ENCODE data around the gene DOCK3.

Gene DOCK3

GRCh38 chr3:51393134-51393495 lies 718.4 kb downstream of the DOCK3 start:
- no peak for DNase-seq

- no peak for DNase-seq
Observed at GRCh38 chr3:51393564-51393963, 718.8 kb downstream of the DOCK3 start.

GRCh38 chr3:51394541-51394940 lies 719.8 kb downstream of the DOCK3 start:
- DNase-seq: no peak

GRCh38 chr3:51395493-51396213 lies 720.9 kb downstream of the DOCK3 start:
- DNase-seq: no peak

GRCh38 chr3:51396401-51396800 lies 721.7 kb downstream of the DOCK3 start:
- DNase-seq: peak in 1 of 2 donors; percentile 9

- no peak for DNase-seq
Observed at GRCh38 chr3:51397392-51397791, 722.7 kb downstream of the DOCK3 start.

GRCh38 chr3:51398595-51399310 lies 724.0 kb downstream of the DOCK3 start:
- DNase-seq: no peak

GRCh38 chr3:51400166-51400565 lies 725.4 kb downstream of the DOCK3 start:
- no peak for DNase-seq

- no peak for DNase-seq
Observed at GRCh38 chr3:51401735-51402134, 727.0 kb downstream of the DOCK3 start.

- DNase-seq: no peak
Observed at GRCh38 chr3:51403675-51404074, 728.9 kb downstream of the DOCK3 start.

- no peak for DNase-seq
Observed at GRCh38 chr3:51408021-51408420, 733.3 kb downstream of the DOCK3 start.

GRCh38 chr3:51408813-51409212 lies 734.1 kb downstream of the DOCK3 start:
- no peak for DNase-seq

- DNase-seq: no peak
Observed at GRCh38 chr3:51422211-51422610, 747.5 kb downstream of the DOCK3 start.

GRCh38 chr3:51426921-51427320 lies 752.2 kb downstream of the DOCK3 start:
- DNase-seq: no peak

- no peak for DNase-seq
Observed at GRCh38 chr3:51429138-51429537, 754.4 kb downstream of the DOCK3 start.
